RCC 7860 (cell line): ENCODE data around the gene CHRNG.
"Not testable (repeated sequence)": the region's sequence is repeated elsewhere in the genome, so short reads cannot be mapped to it uniquely, and the experiment has no call there.

Experiments used
- DNase-seq: peaks from one replicate; pipeline ENCODE4 v3.0.0-alpha.2; 2015; ENCODE audit warnings: low spot score
- FAIRE-seq: peaks from 2 replicates; lab custom pipeline; 2012; peaks lifted over from hg19 to GRCh38; lab: Jason Lieb, UNC

Gene CHRNG

DNA sequence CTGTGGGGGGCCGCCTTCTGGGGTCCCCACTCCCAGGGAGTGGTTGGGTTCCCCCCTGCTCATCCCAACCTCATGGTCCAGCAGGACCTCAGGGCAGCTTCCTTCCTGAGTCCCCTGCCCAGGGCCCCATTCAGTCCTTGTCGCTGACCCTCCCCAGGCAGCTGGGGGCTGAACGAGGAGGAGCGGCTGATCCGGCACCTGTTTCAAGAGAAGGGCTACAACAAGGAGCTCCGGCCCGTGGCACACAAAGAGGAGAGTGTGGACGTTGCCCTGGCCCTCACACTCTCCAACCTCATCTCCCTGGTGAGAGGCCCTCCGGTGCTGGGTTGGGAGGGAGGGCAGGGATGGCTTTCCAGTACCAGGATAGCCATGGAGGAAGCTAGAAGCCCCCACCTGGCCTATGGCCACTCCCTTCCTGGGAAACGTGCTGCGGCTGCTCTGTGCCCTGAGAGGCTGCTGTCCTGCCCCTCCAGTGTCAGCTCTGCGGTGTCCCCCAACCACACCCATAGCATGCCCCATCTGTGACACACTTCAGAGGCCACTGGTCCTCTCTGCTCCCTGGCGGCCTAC is 13.0 kb upstream of the CHRNG start:
- FAIRE-seq (no peak), DNase-seq (no peak)

GRCh38 chr2:232527905-232528470 is 11.5 kb upstream of the CHRNG start:
- FAIRE-seq (no peak), DNase-seq (no peak)

DNA sequence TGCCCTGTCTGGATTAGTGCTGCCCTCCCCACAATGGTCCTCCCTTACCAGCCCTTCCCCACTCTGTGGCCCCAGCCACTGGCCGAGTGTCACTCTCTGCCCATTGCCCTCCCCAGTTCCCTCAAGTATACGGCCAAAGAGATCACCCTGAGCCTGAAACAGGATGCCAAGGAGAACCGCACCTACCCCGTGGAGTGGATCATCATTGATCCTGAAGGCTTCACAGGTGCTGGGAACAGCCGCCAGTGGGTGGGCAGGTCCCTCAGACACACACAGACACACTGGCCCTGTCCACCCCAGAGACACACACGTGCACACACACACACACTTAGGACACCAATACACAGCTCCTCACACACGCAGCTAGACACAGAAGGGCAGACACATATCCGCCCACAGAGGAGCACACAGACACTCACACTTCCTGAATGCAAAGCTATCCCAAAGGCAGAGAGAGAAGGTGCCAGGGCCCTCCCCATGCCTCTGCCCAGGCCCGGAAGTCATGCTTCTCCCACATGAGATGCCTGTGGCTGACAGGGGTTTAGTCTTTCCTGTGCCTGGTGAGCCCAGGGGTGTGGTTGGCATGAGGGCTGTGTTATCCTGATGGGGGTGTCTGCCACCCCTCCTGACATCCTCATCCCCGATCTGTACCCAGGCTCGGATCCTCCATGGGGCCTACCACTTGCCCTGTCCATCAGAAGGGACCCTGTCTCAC is 10.6 kb upstream of the CHRNG start:
- FAIRE-seq (no peak), DNase-seq (no peak)

DNA sequence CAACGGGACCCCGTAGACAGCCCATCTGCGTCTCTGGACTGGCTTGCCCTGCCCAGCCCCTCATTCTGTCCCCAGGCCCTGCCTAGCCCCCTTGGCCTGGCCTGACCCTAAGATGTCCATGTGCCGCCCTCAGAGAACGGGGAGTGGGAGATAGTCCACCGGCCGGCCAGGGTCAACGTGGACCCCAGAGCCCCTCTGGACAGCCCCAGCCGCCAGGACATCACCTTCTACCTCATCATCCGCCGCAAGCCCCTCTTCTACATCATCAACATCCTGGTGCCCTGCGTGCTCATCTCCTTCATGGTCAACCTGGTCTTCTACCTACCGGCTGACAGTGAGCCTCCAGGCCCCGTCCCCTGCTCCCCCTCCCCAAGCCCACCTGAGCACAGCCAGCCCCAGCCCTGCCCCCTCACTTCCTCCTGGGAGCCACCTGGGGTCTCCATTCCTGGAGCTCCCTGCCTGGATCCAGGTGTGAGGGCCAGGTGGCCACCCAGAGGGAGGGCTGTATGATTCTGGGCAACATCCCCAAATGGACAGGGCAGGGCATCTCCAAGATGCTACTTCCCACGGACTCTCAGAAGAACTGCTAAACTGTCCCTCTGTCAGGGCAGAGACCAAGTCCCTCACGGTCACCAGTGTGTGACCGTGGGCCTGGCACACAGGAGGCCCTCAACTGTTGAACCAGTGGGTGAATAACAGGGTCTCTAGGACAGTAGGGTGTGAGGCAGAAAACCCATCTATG is 9.5 kb upstream of the CHRNG start:
- FAIRE-seq, result no peak
- no peak for DNase-seq

DNA sequence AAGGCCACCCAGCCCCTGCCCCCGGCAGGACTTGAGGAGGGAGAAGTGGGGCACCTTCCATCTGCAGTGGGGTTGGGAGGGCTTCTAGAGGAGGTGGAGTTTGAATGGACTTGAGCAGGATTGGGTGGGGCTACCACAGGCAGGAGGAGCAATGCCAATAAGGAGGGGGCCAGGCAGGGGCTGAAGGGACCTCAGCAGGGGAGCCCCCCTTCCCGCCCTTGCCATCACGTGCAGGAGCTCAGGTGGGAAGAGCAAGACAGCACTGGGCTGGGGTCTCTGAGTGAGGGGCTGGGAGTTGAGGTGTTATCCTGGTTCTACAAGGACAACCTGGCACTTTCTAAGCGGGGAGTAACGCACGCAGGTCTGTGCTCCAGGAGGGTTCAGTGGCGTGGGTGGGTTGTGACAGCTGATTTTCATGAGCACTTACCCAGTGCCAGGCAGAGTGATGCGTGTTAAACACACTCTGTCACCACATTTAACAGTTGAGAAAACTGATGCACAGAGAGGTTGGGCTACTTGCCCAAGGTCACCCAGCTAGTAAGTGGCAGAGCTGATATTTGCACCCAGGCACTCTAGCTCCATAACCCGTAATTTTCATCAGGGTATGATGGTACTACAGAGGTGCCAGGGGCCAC is 8.7 kb upstream of the CHRNG start:
- DNase-seq (no peak), FAIRE-seq (no peak)

- FAIRE-seq (no peak), DNase-seq (no peak)
Observed at GRCh38 chr2:232532419-232532818, 7.1 kb upstream of the CHRNG start.

DNA sequence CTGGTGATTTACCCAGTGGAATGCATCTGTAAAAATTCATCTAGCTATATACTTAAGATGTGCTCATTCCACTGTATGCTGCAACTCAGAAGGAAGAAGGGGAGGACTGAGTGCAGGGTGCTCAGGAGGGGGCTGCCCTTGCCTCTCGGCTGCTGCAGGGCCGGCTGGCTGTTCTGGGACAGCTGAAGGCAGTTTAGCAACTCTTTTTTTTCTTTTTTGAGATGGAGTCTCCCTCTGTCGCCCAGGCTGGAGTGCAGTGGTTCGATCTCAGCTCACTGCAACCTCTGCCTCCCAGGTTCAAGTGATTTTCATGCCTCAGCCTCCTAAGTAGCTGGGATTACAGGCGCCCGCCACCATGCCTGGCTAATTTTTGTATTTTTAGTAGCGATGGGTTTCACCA is 6.7 kb upstream of the CHRNG start:
- FAIRE-seq, DNase-seq: not testable (repeated sequence)

DNA sequence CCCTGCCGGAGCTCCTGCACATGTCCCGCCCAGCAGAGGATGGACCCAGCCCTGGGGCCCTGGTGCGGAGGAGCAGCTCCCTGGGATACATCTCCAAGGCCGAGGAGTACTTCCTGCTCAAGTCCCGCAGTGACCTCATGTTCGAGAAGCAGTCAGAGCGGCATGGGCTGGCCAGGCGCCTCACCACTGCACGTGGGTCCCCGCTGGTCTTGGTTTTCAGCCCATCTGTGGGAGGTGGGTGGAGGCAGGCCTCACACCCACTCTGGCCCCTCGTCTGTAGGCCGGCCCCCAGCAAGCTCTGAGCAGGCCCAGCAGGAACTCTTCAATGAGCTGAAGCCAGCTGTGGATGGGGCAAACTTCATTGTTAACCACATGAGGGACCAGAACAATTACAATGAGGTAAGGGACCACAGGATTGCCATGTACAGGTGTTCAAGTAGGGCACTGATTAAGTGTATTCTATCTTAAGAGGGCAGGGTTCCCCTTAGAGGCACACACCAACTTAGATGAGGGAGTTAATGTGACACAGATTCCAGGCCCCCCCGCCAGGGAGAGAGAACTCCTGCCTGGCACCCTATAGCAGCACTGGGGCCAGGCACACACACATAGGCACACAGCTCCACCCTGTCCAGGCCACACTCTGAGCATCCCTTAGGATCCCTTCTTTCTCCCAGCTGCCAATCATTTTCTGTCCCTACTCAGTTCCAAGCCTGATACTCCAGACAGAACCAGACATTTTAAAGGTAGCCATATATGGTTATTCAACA is 5.4 kb upstream of the CHRNG start:
- no peak for FAIRE-seq

GRCh38 chr2:232534940-232535651 is 4.4 kb upstream of the CHRNG start:
- FAIRE-seq (no peak), DNase-seq (no peak)

More for the DNA sequence above, 5.4 kb upstream of the CHRNG start:
- DNase-seq, result no peak

GRCh38 chr2:232535761-232536530 is 3.5 kb upstream of the CHRNG start:
- FAIRE-seq (no peak), DNase-seq (no peak)

DNA sequence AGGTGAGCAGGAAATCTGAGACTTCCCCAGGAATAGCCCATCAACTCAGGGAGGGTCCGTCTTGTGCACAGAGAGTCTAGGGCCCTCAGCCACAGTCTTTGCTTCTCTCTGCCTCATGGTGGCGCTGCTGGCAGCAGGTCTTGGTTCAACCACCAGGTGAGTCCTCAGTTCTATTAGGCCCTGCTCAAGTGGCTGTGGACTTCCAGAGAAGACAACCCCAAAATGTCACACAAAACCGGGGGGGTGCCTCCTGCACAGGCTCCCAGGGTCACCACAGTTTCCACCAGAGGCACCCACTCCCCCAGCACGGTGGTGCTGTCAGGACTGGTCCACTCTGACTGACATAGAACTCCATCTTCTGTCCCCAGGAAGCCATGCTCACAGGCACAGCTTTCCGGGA is 2.4 kb upstream of the CHRNG start:
- no peak for DNase-seq
- no peak for FAIRE-seq

- no peak for DNase-seq
- FAIRE-seq, result no peak
Observed at GRCh38 chr2:232537499-232537898, 2.0 kb upstream of the CHRNG start.

DNA sequence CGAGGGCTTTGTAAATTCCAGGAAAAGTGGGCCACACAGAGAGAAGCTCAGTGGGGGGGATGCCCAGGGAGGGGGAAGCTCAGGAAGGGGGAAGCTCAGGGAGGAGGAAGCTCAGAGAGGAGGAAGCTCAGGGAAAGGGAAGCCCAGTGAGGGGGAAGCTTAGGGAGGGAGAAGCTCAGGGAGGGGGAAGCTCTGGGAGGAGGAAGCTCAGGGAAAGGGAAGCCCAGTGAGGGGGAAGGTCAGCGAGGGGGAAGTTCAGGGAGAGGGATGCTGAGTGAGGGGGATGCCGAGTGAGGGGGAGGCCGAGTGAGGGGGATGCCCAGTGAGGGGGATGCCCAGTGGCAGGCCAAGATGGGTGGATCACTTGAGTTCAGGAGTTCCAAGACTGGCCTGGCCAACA is 821 bp upstream of the CHRNG start:
- no peak for DNase-seq
- FAIRE-seq, result no peak

DNA sequence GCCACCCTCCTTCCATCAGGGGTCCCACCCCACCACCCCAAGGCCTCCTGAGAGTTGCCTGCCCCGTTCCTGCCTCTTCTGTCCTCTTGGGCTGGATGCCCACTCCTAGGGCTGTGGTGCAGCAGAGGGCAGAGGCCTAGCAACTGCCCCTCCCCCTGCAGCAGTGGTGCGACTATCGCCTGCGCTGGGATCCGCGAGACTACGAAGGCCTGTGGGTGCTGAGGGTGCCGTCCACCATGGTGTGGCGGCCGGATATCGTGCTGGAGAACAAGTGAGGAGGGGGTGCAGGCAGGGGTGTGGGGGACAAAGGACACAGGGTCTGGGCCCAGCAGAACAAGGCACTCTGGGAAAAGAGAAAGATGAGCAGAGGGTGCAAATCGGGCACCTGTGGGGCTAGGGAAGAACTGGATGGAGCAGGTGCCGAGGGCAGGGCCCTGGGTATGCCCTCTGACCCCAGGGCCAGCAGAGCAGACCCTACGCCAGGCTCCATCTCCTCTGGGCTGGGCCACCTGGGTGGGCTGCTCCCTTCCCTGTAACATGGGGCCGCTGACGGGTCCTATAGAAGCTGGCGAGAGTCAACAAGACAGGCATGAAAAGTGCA is 1.0 kb downstream of the CHRNG start:
- no peak for FAIRE-seq
- no peak for DNase-seq

- DNase-seq, result no peak
- no peak for FAIRE-seq
Observed at GRCh38 chr2:232541195-232541960, 1.9 kb downstream of the CHRNG start.

- DNase-seq, result no peak
- no peak for FAIRE-seq
Observed at GRCh38 chr2:232541961-232542714, 2.6 kb downstream of the CHRNG start.

GRCh38 chr2:232542715-232543467 is 3.4 kb downstream of the CHRNG start:
- FAIRE-seq (no peak), DNase-seq (no peak)
